Activated CD8-positive, alpha-beta memory T cell treated with anti-CD3 and anti-CD28 coated beads for 4 hours (primary cell): ENCODE results near the gene SLC34A1.
"Not testable (repeated sequence)": the region's sequence is repeated elsewhere in the genome, so short reads cannot be mapped to it uniquely, and the experiment has no call there.

Experiments
- DNase-seq, 2 donors: peaks; one replicate each; pipeline ENCODE4 v3.0.0-alpha.2; 2020; ENCODE audit warnings: low read depth in 2 of 2

SLC34A1 gene, protein sequence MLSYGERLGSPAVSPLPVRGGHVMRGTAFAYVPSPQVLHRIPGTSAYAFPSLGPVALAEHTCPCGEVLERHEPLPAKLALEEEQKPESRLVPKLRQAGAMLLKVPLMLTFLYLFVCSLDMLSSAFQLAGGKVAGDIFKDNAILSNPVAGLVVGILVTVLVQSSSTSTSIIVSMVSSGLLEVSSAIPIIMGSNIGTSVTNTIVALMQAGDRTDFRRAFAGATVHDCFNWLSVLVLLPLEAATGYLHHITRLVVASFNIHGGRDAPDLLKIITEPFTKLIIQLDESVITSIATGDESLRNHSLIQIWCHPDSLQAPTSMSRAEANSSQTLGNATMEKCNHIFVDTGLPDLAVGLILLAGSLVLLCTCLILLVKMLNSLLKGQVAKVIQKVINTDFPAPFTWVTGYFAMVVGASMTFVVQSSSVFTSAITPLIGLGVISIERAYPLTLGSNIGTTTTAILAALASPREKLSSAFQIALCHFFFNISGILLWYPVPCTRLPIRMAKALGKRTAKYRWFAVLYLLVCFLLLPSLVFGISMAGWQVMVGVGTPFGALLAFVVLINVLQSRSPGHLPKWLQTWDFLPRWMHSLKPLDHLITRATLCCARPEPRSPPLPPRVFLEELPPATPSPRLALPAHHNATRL

DNA sequence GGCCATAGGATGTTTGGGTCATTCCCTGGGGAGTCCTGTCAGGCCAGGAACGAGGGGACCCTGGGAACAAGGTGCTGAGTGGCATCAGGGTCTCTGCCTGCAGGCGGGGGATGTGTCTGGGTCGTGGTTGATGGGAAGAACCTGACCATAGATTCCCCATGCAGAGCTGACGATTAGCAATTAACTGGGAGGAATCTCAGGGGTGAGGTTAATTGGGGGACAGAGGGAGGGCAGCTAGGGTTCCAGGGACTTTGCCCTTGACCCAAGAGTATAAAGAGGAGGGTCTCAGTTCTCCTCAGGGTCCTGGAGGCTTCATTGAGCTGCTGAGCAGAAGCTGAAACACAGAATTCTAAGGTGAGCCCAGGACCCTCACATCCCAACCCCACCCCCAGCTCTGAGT lies at the start of gene SLC34A1:
SLC34A1 (plus strand) TSS at position 301 of the 400 bp plus-strand sequence. CDS start 1,308 bp downstream, outside the sequence.
- no peak for DNase-seq

DNA sequence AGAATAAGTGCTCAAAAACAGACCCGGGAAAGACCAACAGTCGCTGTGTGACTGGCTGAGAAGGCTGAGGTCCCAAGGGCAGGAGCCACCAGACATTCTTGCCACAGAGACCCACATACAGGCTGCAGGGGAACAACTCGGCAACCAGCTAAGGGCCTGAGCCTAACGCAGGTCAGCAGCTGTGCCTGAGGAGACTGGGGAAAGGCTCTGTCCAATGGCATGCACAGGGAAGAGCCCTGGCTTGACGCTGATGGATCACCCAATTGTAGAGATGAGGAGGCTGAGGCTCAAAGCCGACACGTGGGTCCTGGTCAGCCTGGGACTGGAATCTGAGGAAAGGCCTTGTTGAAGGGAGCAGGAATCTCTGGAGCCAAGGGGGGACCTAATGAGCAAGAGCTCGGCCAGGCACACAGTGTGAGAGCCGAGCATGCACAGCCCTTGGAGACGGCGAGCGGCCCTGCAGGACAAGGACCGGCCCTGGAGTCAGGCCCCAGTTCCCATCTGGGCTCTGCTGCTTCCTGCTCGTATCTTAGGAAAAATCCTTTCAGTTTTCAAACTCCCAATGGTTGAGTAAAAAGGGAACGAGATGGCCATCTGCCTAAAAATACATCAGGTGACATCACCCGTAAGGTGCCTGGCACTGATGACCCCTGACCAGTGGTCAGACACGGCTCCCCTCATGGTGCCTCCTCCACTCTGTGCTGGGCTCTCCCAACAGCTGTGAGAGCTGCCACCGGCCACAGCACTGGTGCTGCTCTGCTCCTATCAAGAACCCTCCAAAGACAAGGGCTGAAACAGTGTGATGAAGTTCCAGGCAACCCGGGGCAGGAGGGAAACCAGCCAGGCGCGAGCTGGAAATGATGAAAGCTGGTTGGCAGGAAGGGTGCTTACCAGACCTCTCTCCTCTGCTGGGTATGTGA lies 49.2 kb upstream of the SLC34A1 start:
- DNase-seq = no peak

DNA sequence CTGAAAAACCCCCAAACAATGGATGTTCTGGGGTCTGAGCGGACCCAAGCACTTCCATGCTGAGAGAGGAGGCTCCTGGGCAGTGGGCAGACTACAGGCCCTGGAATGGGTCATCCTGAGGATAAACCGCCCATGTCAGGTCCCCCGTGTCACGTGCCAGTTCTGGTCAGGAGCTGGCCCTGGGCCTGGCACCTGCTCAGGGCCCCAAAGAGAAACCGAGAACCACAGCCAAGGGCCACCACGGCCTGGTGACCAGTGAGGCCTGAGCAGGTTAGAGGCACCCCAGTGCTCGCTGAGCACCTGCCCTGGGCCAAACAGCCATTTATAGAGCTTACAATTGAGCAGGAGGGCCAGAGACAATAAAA lies 48.6 kb upstream of the SLC34A1 start:
- no peak for DNase-seq

DNA sequence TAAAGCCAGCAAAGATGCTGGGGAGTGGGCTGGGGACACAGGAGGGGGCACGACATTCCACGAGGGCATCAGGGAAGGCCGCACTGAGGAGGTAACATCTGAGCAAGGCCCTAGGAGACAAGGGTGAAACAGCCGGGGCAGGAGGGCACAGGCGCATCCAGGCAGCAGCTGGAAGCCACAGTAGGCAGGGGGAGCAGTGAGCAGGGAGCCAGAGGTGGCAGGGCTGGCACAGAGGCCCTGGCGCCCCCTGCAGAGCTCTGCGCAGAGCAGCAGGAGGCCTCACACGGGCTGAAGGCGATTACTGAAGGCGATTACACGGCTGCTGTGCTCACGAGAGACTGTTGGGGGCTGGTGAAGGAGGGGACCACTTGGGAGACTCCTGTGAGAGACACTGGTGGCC lies 48.1 kb upstream of the SLC34A1 start:
- no peak for DNase-seq

DNA sequence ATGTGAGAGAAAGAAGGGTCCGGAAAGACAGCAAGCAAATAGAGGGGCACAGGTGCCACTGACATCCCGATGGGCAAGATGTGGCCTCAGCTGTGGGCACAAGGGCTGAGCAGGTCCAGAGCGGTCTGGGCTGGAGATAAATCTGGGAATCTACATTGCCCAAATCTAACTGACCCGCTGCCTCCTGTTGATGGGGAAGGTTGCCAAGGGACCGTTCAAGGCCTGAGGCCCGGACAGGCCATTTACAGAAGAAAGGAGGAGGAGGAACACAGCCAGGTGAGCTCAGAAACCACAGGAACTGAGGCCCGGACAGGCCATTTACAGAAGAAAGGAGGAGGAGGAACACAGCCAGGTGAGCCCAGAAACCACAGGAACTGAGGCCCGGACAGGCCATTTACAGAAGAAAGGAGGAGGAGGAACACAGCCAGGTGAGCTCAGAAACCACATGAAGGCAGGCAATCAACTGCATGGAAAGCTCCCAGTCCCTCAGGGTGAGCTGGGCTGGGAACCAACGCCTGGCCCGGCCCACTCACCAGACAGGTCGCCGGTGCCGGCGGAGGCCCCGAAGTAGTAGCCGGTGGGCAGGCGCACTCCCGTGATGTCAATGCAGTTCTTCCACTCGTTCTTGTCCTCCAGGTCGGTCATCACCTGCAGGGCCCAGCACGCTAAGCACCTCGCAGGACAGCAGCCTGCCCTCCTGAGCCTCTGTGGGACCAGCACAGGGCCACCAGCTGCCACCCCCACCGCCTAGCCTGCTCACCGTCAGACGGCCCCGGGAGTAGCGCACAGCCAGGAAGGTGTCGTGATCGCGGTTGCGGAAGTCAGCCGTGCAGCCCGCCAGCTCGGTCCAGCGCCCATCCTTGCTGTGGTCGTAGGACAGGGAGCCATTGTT lies 47.4 kb upstream of the SLC34A1 start:
- no peak for DNase-seq

DNA sequence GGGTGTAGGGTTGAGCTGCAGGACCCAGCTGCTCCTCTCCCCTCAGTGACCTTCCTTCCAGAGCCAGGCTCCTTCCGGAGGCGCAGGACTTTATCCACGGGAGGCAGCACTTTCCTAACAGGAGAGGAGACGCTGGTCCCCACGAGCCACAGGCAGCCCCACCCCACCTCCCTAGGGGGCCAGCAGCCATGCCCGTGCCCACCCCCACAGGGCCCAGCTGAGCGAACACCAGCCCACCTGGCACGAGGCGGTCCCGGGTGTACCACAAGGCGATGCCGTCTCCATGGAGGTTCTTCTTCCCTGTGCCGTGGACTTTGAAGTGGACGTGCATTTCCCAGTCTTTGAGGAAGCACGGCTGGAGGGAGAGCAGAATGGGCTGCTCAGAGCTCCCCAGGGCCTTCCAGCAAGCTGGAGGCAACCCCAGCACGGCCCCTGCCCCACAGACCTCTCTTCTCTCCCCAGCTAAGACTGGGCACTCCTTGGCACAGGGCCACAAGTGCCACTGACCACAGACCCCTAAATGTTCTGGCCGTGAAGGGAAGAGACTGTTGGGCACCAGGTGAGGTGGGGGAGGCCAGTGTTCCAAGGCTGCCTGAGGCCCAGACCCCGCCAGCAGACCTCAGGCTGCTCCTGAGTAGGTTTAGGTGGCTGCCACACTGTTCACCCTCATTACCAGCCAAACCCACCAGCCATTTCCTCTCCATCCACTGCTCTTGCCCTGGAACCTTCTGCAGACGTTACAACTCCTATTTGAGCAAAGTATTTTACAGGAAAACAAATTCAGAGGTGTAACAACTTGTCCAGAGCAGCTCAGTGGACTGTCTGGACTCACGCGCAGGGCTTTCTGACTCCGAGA lies 45.8 kb upstream of the SLC34A1 start:
- DNase-seq = no peak

DNA sequence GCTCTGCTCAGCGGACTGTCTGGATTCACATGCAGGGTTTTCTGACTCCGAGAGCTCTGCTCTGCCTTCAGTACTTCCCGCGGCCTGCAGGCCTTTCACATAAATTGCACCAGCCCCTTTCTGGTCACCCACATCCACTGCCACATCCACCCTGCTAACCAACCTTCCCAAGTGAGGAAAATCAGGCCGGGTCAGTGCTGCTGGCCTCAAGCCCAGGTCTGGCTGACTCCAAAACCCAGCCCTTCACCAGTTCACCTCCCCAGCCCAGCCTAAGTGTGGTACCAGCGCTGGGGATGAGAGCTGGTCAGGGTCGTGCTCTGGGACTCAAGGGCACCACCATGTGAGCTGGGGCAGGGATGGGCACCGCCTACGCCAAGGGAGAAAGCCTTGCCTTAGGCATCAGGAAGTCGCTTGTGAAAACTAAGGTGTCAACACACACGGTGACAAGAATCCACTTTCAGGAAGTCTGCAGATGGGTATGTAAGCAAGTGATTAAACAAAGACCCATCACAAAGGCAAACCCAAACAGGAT lies 45.1 kb upstream of the SLC34A1 start:
- no peak for DNase-seq

DNA sequence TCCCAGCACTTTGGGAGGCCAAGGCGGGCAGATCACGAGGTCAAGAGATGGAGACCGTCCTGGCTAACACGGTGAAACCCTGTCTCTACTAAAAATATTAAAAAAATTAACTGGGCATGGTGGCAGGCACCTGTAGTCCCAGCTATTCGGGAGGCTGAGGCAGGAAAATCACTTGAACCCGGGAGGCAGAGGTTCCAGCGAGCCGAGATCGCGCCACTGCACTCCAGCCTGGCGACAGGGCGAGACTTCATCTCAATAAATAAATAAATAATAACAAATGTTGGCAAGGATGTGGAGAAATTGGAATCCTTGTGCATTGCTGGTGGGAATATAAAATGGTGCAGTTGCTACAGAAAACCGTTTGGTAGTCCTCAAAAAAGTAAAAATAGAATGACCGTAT lies 41.2 kb upstream of the SLC34A1 start:
- DNase-seq = not testable (repeated sequence)

DNA sequence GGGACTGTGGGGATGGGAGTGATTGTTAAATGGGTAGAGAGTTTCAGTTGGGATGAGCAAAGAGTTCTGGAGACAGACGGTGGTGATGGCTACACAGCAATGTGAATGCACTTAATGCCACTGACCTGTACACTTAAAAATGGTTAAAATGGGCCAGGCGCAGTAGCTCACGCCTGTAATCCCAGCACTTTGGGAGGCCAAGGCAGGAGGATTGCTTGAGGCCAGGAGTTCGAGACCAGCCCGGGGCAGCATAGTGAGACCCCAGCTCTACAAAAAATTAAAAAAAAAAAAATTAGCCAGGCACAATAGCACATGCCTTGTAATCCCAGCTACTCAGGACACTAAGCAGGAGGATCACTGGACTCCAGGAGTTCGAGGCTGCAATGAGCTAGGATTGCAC lies 40.5 kb upstream of the SLC34A1 start:
- no peak for DNase-seq

DNA sequence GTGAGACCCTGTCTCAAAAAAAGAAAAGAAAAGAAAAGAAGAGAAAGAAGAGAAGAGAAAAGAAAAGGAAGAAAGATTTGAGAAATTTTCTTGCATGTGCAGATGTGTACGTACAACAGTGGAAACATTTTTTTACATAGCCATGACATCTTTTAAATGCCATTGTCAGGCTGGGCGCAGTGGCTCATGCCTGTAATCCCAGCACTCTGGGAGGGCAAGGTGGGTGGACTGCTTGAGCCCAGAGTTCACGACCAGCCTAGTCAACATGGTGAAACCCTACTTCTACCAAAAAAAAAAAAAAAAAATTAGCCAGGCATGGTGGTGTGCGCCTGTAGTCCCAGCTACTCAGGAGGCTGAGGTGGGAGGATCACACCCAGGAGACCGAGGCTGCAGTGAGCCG lies 39.3 kb upstream of the SLC34A1 start:
- no peak for DNase-seq

DNA sequence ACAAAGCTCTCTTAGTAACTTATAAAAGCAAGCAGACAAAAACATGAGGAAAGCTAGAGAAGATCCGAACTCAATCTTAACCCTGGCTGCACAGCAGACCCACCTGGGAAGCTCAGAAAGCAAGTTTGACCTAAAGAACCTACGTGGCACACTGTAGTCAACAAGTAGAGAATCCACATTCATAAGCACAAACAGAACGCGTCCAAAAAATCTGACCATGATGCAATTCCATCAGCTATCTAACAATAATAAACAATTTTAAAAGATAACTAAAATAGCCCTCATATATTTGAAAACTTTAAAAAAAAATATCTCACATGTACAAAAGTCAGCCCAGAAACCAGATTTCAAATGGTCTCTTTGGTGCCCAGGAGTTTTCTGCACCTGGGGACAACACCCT lies 37.4 kb upstream of the SLC34A1 start:
- DNase-seq = no peak

DNA sequence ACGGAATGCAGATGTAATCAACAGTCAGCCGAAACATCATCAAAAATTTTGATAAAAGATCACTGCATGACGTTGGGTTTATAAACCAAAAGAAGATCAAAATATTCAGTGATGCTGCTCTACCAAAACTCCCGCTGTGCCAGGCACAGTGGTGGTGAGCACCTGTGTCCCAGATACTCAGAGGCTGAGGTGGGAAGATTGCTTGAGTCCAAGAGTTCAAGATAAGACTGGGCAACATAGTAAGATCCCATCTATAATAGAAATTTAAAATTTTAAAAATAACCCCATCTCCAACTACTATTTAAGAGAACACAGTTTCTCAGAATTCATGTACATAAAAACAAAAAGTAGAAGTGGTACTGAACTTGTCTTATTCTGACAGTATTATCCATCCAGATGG lies 36.5 kb upstream of the SLC34A1 start:
- no peak for DNase-seq

DNA sequence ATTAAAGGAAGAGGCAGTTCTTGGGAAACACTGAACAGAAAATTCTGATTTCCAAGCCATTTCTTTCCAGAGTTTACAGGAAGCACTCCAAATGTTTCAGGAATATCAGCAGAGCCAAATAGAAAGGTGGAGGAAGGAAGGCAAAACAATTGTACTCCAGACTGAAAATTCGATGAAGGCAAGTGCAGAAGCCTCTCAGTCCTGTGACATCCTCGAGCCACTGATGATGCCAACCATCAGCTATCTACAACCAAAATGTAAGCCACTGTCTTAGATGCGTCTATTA lies 34.9 kb upstream of the SLC34A1 start:
- DNase-seq = no peak

DNA sequence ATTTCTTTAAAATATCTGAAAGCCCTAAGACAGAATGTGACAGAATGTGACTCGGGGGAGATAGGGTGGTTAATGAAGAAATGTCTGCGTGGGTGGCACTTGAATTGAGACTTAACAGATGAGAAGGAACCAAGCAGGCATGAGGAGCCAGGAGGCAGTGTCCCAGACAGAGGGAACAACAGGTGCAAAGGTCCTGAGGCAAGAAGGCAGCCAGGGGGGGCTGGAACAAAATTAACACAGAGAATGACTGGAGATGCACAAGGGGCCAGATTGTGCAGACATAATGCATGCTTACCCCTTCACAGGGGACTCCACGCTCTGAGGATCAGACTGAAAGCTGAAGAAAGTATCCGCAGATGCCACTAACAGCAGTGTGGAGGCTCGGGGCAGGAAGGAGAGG lies 34.5 kb upstream of the SLC34A1 start:
- no peak for DNase-seq

DNA sequence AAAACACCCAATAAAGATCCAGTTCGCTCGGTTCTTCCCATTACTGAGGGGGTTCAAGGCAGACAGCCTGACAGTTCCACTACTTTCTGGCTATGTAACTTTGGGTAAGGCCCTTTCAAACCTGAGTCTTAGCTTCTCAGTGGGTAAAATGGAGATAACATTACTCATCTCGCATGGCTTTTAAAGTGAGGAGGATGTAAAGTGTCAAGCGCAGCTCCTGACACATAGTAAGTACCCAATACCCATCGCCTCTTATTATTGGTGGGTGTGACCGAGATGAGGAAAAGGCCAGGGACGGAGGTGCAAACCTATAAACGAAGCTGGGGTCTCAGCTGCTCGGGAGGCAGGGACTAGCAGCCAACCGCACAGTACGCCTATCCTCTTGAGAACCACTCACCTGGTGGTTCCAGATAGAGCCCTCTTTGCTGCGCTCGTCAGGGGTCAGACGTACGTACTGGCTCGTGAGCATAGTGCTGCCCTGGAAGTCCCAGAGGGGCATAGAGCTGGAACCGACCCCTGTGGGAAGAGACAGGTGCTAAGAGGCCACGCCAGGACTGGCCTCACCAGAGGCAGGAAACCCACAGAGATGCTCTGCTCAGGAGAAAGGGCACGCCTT lies 33.4 kb upstream of the SLC34A1 start:
- DNase-seq = no peak

DNA sequence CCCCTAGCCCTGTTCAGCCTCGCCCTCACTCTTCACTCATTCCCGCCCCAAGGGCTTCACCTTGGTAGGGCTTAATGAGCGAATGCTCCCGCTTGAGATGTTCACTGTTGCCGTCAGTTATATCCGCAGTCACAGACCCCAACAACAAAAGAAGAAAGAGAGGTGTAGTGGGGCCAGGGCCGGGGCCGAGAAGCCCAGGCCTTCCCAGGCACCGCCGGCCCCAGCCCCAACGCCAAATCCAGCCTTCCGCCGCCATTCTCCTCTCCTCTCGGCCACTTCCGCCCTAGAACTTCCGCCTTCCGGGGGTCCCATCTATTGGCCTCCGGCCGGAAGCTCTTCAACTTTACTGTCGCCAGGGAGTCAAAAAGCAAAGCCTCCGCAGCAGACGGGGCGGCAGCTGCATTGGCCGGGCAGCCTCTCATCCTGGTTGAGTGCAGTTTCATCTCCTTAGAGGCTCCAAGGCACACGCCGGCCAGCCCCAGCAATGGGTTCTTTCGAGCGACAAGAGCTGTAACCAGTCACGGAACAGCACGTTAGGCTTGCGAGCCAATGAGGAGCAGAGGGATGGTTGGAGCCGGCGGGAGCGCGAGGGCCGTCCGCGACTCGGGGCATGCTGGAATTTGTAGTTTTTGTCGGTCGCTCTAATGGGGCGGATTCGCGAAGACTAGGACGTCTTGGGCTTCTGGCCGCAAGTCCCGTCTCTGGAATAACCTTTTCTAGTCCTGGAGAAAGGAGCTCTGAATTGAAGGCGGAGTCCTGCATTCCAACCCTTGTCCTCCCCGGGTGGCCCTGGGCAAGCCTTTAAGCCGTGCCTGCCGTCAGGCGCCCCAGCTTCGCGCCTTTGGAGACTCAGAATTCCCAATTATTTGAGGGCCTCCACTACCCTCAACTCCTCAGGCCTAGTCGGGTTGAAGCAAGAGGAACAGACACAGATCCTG lies 32.6 kb upstream of the SLC34A1 start, which contains the start of gene LMAN2:
LMAN2 (minus strand) TSS at position 277 of the 938 bp plus-strand sequence; CDS start at position 256, 21 bp downstream.
- peak; percentile 80 to 81 for DNase-seq

DNA sequence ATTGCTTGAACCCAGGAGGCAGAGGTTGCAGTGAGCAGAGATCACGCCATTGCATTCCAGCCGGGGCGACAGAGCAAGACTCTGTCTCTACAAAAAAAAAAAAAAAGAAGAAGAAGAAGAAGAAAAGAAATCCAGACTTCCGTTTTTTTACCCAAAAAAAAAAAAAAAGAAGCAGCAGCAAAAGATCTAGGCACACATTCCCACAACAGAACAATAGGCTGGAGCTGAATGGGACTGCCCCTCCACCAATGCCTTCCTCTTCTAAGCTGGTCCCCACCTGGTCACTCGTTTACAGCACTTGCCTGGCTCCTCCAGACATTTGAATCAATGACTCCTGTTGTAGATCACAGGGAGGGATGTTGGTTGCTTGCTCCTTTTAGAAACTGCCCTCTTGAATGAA lies 31.1 kb upstream of the SLC34A1 start:
- no peak for DNase-seq

DNA sequence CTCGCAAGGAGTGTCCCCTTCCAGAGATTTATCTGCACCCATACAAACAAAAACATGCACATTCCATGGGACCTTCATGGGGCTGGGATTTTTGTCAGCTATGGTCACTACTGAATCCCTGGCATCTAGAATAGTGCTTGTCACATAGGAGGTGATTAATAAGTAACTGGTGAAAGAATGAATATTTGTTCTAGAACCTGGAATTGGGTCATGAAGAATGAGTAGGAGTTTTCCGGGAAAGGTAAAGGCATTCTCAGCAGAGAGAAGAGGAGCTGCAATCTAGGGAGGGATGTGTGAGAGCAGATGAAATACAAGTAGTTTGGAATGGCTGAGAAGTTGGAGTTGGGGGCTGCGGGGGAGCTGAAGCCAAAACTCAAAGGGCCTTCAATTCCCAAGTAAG lies 30.0 kb upstream of the SLC34A1 start:
- DNase-seq = no peak

DNA sequence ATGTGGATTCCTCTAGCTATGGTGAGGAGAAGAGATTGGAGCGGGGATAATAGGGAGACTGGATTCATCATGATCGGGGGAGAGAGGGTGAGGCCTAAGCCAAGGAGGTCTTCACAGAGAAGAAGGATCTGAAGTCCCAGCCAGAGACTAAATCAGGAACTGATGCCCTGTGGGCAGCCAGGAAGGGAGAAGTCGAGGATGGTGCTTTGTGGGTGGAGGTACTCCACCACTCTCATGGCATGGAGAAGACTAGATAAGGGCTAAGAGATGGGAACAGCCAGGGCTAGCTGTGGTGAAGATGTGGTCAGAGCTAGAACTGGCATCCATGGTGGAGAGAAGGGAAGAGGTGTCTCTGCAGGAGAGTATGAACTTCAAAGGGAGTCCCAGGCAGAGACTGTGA lies 29.5 kb upstream of the SLC34A1 start:
- DNase-seq = no peak
